ENCODE measurements around the gene SLC25A1. TPM values are rescaled to one million over a fixed set of nuclear protein-coding genes. Genes with fewer than 3 reads are reported as not detected.

SLC25A1 gene
- polyA plus RNA-seq, 1 donor from 2014 or later: 81.4 TPM

DNA sequence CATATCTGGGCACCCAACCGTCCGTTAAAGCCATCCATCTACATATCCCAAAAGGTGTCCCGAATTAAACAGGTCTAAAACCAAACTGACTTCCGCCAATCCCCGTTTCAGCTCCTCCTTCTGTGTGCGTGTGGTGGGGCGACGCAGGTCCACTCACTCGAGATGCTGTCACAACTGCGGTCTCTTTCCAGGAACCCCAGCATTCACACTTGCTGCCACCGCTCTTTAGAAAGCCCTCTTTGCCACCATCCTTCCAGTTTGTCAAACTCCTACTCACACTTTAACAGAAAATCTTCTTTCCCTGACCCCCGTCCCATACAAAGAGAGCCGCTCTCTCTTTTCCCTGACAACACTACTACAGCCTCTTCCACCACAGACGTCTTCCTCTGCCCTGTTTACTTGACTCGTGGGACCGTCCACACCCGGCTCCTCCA is 34.6 kb downstream of the SLC25A1 start:
- Histone ChIP-seq H2AFZ (ENCODE audit: low read depth, low read length) (peak overlapping the region; percentile 41), H3K36me3 (ENCODE audit: insufficient read depth, low read length) (no peaks in the 10 kb centered on the region), H4K20me1 (ENCODE audit: insufficient read depth) (no peaks in the 10 kb centered on the region)

DNA sequence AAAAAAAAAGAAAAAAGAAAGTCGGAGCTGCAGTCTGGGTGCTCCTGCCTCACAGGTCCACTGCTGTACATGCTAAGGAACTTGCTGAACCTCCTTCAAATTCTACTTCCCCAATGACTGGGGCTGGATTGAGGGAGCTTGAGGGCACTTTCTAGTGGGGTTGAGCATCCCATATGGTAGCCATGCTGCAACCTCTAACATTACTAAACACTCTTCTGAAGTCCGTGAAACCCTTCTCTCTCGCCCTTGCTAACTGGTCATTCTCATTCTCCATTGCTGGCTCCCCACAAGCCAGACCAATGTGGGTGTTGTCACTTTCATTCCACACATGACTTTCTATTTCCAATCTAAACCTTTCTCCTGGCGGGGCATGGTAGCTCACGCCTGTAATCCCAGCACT is 35.3 kb downstream of the SLC25A1 start:
- TF ChIP-seq, protein P1, sequence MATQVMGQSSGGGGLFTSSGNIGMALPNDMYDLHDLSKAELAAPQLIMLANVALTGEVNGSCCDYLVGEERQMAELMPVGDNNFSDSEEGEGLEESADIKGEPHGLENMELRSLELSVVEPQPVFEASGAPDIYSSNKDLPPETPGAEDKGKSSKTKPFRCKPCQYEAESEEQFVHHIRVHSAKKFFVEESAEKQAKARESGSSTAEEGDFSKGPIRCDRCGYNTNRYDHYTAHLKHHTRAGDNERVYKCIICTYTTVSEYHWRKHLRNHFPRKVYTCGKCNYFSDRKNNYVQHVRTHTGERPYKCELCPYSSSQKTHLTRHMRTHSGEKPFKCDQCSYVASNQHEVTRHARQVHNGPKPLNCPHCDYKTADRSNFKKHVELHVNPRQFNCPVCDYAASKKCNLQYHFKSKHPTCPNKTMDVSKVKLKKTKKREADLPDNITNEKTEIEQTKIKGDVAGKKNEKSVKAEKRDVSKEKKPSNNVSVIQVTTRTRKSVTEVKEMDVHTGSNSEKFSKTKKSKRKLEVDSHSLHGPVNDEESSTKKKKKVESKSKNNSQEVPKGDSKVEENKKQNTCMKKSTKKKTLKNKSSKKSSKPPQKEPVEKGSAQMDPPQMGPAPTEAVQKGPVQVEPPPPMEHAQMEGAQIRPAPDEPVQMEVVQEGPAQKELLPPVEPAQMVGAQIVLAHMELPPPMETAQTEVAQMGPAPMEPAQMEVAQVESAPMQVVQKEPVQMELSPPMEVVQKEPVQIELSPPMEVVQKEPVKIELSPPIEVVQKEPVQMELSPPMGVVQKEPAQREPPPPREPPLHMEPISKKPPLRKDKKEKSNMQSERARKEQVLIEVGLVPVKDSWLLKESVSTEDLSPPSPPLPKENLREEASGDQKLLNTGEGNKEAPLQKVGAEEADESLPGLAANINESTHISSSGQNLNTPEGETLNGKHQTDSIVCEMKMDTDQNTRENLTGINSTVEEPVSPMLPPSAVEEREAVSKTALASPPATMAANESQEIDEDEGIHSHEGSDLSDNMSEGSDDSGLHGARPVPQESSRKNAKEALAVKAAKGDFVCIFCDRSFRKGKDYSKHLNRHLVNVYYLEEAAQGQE (IDR thresholded peaks at IDR 0.05; ENCODE audit: borderline replicate concordance): no peak
- TF ChIP-seq EP300 (conservative IDR thresholded peaks at IDR 0.05; ENCODE audit: poor library complexity, severe bottlenecking) (no peak), SMC3 (conservative IDR thresholded peaks at IDR 0.05; ENCODE audit: poor library complexity) (no peak), MXI1 (conservative IDR thresholded peaks at IDR 0.05; ENCODE audit: poor library complexity, severe bottlenecking) (no peak)
- Histone ChIP-seq H3K4me2 (ENCODE audit: low read length) (no peak overlapping the region), H2AFZ (ENCODE audit: low read depth, low read length) (no peak overlapping the region), H4K20me1 (ENCODE audit: insufficient read depth) (no peaks in the 10 kb centered on the region), H3K79me2 (replicated peaks; ENCODE audit: insufficient read depth, low read length) (peaks cover 8% of the 10 kb centered on the region), H3K27me3 (ENCODE audit: insufficient read depth, low read depth, low read length) (peaks cover 22% of the 10 kb centered on the region), H3K9me3 (ENCODE audit: low read length) (no peaks in the 10 kb centered on the region), H3K9ac (ENCODE audit: low read length) (no peak overlapping the region), H3K4me3 (ENCODE audit: low read length) (peak overlapping the region; percentile 84), H3K36me3 (ENCODE audit: insufficient read depth, low read length) (no peaks in the 10 kb centered on the region), H3K9me2 (ENCODE audit: insufficient read depth, low read length) (no peaks in the 10 kb centered on the region), H3F3A (ENCODE audit: insufficient read depth, low read length, poor library complexity, severe bottlenecking) (no peaks in the 10 kb centered on the region), H3K27ac (ENCODE audit: low read length) (no peak overlapping the region)

More for the DNA sequence above, 34.6 kb downstream of the SLC25A1 start:
- TF ChIP-seq TAF1 (IDR thresholded peaks at IDR 0.05; ENCODE audit: low read depth): no peak
- TF ChIP-seq RAD21 (conservative IDR thresholded peaks at IDR 0.05): no peak
- TF ChIP-seq MXI1 (conservative IDR thresholded peaks at IDR 0.05; ENCODE audit: poor library complexity, severe bottlenecking): no peak
- no peak for TF ChIP-seq SMC3 (conservative IDR thresholded peaks at IDR 0.05; ENCODE audit: poor library complexity)
- TF ChIP-seq EP300 (conservative IDR thresholded peaks at IDR 0.05; ENCODE audit: poor library complexity, severe bottlenecking): no peak
- no peak for TF ChIP-seq POLR2AphosphoS5 (IDR thresholded peaks at IDR 0.05)
- TF ChIP-seq, protein P2, sequence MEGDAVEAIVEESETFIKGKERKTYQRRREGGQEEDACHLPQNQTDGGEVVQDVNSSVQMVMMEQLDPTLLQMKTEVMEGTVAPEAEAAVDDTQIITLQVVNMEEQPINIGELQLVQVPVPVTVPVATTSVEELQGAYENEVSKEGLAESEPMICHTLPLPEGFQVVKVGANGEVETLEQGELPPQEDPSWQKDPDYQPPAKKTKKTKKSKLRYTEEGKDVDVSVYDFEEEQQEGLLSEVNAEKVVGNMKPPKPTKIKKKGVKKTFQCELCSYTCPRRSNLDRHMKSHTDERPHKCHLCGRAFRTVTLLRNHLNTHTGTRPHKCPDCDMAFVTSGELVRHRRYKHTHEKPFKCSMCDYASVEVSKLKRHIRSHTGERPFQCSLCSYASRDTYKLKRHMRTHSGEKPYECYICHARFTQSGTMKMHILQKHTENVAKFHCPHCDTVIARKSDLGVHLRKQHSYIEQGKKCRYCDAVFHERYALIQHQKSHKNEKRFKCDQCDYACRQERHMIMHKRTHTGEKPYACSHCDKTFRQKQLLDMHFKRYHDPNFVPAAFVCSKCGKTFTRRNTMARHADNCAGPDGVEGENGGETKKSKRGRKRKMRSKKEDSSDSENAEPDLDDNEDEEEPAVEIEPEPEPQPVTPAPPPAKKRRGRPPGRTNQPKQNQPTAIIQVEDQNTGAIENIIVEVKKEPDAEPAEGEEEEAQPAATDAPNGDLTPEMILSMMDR (IDR thresholded peaks at IDR 0.05; ENCODE audit: poor library complexity, severe bottlenecking): no peak
- no peak for TF ChIP-seq EZH2 (IDR thresholded peaks at IDR 0.05; ENCODE audit: borderline replicate concordance, insufficient read depth, low read length, poor library complexity, severe bottlenecking)
- TF ChIP-seq, protein P1 (IDR thresholded peaks at IDR 0.05; ENCODE audit: borderline replicate concordance): no peak
- Histone ChIP-seq H3K79me2 (replicated peaks; ENCODE audit: insufficient read depth, low read length) (peaks cover 8% of the 10 kb centered on the region), H3K9me3 (ENCODE audit: low read length) (no peaks in the 10 kb centered on the region), H3K9ac (ENCODE audit: low read length) (peak overlapping the region; percentile 83), H3K27me3 (ENCODE audit: insufficient read depth, low read depth, low read length) (peaks cover 30% of the 10 kb centered on the region), H3F3A (ENCODE audit: insufficient read depth, low read length, poor library complexity, severe bottlenecking) (no peaks in the 10 kb centered on the region), H3K27ac (ENCODE audit: low read length) (peak overlapping the region; percentile 58), H3K4me3 (ENCODE audit: low read length) (peak overlapping the region; percentile 84), H3K4me2 (ENCODE audit: low read length) (peak overlapping the region; percentile 97), H3K9me2 (ENCODE audit: insufficient read depth, low read length) (no peaks in the 10 kb centered on the region)

All from neural cell (in vitro differentiated cells).